Colon (tissue), 2 donors: ENCODE results near the gene LRRC7.

Experiments
- FAIRE-seq: peaks from 2 replicates; lab custom pipeline; 2012; peaks lifted over from hg19 to GRCh38; lab: Jason Lieb, UNC
- donor health status: control.
- donor health status: control.

The LRRC7 gene

DNA sequence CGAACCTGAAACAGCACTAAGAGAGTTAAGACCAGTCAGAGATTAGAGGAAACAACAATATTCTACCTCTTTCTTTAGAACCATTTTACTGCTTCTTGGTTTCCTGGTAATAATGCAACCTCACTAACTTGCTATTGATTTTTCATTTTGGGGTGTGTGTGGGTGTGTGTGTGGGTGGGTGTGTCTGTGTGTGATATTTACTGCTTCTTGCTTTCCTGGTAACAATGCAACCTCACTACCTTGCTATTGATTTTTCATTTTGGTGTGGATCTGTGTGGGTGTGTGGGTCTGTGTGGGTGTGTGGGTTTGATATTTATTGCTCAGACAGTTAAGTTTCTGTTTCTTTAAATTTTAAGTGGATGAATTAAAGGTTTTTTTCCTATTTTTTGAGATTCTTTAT, 208.8 kb downstream of the LRRC7 start:
- no peak for FAIRE-seq

DNA sequence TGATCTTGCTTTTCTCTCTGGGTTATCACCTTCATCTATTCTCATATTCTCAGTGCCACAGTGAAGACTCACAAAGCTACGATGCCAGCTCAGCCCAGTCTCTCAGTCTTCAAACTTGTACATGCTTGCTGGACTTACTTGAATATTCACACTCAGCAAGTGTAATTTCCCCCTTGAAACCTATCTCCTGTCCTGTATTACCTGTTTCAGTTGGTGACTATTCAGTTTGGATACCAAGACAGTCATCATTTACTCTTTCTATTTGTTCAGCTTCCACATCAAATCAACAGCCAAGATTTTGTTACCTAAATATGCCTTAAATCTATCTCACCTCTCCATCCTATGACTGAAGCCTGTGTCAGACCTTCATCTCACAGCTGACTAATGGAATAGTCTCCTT, 209.7 kb downstream of the LRRC7 start:
- no peak for FAIRE-seq

DNA sequence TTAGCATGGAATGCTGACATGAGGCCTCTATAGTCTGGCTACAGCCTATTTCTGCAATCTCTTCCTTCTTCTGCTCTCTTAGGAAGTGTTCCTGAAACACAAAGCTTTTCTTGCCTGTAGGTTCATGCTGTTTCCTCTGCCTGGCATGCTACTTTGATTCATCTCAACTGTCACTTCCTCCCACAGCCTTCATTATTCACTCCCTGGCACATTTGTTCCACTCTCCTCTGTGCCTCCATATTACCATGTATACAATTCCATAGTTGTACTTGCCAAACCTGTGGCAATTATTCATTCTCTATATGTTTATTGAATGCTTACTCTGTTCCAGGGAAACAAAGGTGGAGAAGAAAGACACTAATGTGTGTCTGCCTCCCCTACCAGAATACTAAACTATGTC, 210.2 kb downstream of the LRRC7 start:
- FAIRE-seq, result no peak

DNA sequence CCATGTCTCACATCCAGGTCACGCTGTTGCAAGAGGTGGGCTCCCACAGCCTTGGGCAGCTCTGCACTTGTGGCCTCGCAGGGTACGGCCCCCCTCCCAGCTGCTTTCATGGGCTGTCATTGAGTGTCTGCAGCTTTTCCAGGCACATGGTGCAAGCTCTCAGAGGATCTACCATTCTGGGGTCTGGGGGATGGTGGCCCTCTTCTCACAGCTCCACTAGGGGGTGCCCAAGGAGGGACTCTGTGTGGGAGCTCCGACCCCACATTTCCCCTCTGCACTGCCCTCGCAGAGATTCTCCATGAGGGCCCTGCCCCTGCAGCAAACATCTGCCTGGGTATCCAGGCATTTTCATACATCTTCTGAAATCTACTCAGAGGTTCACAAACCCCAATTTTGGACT, 219.4 kb downstream of the LRRC7 start:
- FAIRE-seq, result no peak

DNA sequence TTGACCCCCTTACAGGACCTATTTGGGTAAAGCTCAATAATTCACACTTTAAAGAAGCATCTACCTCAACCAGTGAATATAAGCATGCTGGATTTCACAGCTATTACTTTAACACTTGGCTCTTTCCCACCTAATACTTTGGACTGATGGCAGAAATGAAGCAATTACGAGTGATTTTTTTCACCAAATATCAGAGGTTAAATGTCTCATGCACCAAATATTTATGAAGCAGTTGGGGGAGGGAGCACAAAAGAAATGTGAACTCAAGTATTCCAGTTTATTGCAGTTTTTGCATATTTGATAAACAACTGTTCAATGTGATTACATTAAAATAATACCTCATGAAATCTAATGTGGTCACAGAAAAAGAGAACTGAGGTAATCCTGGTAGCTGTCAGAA, 223.6 kb downstream of the LRRC7 start:
- no peak for FAIRE-seq

DNA sequence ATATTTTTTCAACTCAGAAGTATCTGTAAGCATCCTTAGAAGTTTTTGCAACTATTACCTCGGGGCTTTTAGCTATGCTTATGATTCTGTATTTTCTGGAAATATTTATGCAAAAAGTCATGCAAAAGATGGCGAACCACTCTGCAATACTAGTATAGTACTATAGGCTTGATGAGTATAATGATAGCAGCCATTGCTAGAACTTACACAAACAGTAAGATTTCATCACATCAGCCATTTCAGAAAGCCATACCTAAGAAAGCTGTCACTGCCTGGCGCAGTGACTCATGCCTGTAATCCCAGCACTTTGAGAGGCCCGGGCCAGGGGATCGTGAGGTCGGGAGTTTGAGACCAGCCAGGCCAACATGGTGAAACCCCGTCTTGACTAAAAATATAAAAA, 227.1 kb downstream of the LRRC7 start:
- FAIRE-seq, result no peak

DNA sequence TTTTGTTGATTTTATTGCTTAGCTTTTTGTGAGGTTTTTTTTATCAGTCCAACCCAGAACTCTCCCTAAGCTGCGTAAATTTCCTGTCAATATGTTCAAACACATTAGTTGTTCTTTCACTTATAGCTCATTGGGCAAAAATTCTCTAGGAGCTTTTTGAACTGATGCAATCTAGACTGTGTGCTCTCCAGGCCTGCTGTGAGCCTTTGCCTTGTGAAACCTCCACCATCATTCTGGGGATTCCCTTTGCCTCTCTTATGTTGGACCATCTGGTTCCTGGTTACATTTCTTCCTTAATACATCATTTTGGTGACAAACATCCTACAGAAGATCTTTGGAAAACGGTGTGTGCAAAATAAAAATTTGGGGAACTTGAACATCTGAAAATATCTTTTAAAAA, 247.2 kb downstream of the LRRC7 start:
- FAIRE-seq, result no peak

DNA sequence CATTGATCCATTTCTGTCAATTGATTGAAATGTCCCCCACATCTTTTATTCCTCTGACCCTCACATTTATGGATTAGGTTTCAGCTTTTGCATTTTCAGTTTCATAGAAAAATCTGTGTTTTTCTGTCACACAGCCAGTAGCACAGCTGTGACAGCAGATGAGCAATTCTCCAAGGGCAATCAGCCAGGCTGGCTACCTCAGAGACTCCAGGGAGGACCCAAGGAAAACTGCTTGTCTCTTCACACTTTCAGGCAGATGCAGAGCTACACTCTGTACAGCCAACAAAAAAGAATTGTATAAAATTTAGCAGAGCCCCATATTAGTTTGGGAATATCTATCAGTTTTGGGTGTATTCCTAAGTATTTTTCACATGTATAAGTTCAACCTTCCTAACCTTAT, 257.2 kb downstream of the LRRC7 start:
- FAIRE-seq, result no peak

DNA sequence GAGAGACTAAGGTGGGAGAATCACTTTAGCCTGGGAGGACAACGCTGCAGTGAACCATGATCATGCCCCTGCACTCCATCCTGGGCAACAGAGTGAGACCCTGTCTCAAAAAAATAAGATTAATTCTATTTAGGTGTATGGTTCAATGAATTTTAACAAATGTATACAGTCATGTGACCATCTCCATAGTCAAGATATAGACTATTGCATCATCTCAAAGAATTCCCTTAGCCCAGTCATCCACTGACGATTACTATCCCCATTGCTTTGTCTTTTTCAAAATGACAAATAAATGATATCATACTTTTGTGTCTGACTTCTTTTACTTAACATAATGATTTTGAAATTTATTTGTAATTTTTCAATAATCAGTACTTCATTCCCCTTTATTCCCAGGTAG, 260.0 kb downstream of the LRRC7 start:
- no peak for FAIRE-seq

DNA sequence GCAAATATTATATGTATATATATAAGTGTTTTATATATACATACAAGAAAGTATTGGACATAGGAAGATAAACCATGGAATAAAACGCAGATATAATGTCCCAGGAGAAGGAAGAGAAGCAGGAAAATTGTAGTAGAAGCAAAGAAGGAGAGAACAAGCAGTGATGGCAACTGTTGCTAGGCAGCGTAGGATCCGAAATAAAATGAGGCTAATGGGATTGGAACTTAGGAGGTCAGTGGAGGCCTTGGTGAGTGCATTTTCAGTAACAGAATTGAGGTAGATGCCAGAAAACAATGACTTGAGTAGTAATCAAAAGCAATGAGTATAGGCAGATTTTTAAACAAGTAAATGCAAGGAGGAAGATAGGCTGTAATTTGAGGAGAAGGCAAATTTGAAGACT, 265.8 kb downstream of the LRRC7 start:
- FAIRE-seq, result no peak

DNA sequence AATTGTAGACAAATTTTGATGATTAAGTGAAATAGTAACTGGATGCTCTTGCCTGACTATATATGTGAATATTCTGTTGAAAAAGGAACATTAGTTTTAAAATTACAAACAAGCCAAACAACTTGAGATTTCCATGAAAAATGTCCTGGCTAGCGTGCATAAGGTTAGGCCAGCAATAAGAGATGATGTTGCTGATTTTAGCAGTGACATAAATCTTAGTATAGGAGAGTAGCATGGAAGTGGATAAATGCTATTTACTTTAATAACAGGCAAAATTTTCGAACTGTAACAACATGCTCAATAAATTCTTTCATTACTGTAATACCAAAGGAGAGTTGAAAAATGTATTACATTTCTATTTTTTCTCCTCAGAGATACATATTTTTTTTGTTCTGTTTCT, 266.6 kb downstream of the LRRC7 start:
- FAIRE-seq, result no peak

DNA sequence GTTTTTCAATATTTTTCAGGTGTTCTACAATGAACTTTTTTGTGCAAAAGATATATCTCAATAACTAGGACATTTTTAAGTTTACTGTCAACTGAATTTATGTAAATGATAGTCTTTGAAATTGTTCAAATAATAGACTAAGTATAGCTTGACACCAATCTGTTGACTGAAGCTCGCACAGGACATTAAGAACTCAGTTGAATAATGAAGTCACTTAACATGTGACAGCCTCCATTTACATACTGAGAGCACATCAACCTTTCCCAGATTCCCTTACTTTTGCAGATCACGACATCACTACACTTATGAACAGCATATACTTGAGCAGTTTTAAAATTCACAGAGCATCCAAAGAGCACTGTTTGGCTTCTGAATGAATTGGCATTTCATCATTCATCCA, 268.2 kb downstream of the LRRC7 start:
- FAIRE-seq, result no peak

DNA sequence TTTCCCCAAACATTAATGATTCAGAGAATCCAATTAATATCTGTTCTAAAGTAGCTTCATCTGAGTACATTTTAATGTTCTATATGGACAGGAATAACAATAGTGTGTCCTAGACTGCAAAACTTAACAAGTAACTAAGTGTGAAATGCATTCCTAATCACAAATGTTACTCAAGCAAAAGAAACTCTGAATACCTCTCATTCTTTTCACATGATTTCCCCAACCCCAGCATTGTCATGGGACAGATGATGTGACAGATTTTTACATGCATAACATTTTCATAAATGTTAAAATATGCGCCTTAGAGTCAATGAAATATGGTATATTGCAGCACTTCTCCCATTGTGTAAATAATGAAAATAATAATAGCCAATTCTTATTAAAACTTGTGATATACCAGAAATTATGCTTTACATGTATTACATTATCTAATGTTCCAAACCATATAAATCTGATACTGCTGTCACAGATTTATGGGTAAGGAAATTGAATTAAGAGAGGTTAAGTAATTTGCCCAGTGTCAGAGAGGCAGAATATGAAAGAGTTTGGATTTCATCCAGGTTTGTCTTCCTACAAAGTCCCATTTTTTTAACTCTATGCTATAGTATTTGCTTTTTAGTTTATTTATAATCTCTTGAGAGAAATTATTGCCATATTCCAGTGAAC, 269.4 kb downstream of the LRRC7 start:
- no peak for FAIRE-seq

DNA sequence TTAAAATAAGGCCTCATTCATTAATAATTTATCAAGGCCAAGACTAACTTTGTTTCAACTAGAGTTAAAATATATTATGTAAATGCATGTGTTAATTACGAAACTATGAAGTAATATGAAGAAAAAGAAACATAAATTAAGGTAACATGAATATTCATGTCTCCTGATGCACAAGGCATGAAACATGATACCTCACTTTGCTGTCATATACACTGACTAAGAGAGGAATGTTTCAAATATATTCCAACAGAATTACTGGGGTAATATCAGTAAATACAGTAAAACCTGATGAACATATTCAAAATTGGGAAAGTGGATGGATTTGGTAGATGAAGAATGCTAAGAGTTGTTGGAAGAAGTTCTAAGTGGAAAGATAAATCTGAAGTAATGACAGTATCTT, 274.6 kb downstream of the LRRC7 start:
- FAIRE-seq, result no peak

DNA sequence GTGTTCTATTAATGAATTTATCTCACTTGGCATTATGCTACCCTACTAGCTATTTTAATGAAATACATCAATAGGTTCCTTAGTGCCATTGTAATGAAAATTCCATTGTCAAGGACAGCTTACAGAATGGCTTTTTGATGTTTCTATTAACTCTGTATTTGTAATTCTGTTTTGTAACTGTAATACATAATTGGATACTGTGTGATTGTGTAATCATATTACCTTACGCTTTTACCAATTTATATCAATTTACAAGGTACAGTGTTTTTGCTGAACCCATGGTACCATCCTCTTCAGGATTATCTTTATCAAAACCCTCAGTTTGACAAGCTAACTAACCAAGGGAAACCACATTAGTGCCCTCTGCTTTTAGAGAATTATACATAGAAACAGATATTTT, 277.9 kb downstream of the LRRC7 start:
- FAIRE-seq, result no peak

DNA sequence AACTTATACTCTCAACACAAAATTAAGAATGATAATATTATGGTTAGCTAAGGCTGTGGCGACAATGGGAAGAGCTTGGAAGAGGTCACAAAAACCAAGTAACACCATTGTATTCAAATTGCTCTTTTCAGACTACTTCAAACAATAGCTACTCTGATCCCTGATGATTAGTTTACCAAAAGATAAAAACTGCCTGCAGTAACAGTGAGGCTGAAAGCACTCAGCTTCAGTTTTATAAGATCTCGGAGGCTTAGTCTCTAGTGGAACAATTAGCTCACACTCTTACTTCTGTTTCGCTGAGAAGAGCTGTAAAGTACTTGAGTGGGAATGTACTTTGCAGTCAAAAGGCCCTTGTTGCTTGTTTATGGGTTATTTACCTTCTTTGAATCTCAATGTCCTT, 278.5 kb downstream of the LRRC7 start:
- FAIRE-seq, result no peak

DNA sequence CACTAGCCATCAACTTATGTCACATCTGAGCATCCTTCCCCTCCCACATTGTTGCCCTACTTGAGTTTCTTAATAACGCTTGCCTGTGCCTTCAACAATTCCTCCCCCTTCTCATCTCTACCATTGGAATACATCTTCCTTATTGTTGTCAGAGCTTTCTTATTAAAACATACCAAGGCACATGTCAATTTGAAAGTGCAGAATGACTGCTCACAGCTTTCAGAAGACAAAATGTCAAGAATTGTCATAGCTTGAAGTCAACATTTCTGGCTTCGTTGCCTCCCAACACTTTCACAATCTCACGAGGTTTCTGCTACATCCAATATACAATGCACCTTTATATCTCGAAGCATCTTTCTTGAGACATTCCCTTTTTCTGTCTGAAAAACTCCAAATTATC, 279.9 kb downstream of the LRRC7 start:
- no peak for FAIRE-seq

DNA sequence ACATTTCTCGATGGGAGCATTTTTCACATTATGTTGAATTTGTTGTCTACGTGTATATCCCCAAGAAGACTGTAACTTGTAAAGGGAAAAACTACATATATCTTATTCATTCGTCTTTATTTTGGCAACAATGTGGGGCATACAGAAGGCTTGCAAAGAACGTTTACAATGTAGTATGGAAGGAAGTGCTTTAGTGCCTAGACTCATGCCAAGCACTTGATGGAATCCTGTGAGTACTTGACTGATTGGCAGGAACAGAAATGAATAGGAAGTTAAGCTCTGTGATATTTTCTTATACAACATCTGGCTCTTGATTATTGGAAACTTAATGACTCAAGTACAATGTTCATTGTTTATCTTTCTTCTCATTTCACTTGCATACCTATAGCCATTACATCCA, 284.4 kb downstream of the LRRC7 start:
- no peak for FAIRE-seq

DNA sequence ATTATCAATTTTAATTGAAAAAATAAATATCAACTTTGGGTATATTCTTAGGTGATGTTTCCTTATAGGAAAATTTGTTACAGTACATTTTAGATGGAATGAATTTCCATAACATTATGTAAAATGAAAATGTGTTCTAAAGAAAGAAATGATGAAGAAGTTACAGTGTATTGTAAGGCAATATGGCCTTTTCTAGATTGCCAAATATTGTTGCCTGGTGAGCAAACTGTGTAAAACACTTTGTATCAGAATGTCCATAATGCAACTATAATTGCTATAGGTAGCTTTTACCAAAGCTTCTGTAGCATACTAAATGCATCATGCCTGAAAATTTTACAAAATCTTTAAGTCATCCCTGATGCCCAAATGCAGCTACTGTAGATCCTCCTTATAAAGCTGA, 285.0 kb downstream of the LRRC7 start:
- no peak for FAIRE-seq

DNA sequence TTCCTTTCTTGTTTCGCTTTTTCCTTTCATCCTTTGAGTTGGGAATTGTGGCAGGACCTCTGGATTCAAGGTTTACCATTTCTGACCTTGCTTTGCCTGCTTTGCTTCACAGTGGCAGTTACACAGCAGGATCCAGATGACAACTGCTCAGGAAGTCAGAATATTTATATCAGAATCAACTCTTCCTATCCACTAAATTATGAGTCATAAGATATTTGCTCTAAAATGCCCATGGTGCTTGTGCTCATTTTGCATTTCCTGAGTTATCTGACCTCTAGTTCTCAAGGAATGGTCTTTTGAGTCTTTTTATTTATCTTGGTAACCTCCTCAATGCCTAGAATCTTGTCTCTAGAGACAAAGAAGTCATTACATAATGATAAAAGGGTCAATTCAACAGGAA, 290.8 kb downstream of the LRRC7 start:
- FAIRE-seq, result no peak

DNA sequence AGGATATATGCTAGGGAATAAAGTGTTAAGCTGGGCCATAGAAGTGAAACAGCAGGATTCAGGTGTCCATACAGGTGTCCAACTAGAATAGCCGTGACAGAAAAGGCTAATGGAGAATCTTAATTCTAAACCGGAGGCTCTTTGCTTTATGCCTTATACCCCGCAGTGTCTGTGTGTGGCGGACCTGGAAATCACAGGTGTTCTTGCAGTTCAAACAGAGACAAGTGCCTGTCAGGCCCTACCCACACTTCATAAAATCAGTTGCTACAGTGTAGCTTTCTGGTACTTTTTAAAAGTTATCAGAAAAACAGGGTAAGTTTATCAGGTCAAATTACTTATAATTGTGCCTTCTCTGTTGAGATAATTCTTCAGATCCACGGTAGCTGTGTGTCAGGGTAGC, 293.9 kb downstream of the LRRC7 start:
- FAIRE-seq, result no peak

DNA sequence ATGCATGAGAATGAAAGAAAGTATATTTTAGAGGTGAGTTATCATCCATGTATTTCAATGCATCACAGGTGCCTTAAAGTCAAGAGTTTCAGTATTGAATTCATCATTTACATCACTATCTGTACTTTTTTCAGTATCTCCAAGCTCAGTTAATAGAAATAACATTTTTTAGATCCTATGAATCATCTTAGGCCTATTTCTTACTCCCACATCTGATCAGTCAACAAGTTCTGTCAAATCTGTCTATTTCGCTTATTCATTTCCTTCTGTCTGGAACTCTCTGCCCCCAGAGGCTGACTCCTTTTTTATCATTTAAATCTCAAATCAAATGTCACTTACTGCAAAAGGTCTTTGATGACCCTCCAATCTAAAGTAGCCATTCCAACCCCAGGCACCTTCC, 295.2 kb downstream of the LRRC7 start:
- FAIRE-seq, result no peak

DNA sequence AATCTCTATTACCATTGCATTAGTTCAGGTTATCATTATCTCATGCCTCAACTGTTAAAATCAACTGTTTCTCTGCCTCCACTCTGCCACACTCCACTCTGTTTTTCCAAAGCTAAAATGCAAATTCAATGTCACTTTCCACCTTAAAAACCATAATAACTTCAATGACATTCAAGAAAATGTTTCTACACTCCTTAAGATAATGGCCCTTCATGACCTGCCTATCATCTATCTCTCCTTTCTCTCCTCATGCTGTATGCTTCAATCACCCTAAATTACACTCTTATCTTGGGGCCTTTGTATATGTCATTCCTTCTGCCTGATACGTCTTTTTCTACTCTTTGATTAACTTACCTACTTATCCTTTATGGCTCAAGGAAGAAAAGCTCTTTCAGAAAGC, 296.0 kb downstream of the LRRC7 start:
- no peak for FAIRE-seq

DNA sequence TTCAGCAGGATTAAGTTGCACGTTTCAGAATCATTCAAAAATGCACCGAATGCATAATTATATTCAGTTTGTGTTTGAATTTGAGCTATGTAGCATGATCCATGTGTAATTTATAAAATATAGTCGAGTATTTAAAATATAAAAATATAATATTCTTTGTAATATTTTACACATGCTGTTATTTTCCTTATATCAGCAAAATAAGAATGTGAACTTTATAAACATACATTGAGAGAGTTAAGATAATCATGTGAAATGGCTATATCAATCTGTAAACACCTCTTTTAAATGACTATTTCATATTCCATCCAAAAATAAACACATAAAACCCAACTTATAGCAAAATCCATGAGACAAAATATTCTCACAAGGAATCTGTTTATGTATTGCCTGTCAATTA, 303.7 kb downstream of the LRRC7 start:
- FAIRE-seq, result no peak

DNA sequence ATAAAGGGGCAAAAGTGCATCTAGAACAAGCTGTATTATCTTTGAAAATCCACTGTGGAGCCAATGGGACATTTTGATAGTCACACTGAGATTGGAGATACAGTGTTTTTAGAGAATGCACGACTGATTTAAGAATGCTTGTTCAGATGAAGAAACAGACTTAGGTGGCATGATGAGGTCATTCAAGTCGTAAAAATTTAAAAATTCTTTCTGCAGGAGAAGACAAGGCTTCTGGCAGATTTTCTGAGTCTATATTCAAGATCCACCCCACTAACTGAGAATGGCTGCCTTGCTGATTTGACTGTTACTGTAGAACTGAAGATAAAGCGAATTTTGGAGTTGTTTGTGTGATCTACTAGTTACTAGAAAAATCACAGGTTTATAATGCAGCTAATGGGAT, 310.6 kb downstream of the LRRC7 start:
- FAIRE-seq, result no peak
